HAP-1 (cell line): Measurements from ENCODE around the gene EPGN.

Experiments used
- DNase-seq, 2 experiments: peaks; one replicate each; pipeline ENCODE4 v3.0.0-alpha.2; 2016 to 2020; ENCODE audit warnings: low spot score in 2 of 2
- H3K27me3 ChIP-seq: fragments of 250-450 bp; sonication (Bioruptor Pico); 2 replicates; pipeline ENCODE4 v1.5.1; 2020; ENCODE audit warnings: low read depth, mild to moderate bottlenecking, moderate library complexity
- H3K36me3 ChIP-seq: fragments of 250-450 bp; sonication (Bioruptor Pico); replicated peaks from 2 replicates; pipeline ENCODE4 v1.5.1; 2020; ENCODE audit warnings: mild to moderate bottlenecking
- H3K4me1 ChIP-seq: fragments of 250-450 bp; sonication (Bioruptor Pico); 2 replicates; pipeline ENCODE4 v1.5.1; 2020; ENCODE audit warnings: mild to moderate bottlenecking
- H3K4me3 ChIP-seq: fragments of 250-450 bp; sonication (Bioruptor Pico); 2 replicates; pipeline ENCODE4 v1.5.1; 2020; ENCODE audit warnings: mild to moderate bottlenecking, moderate library complexity
- H3K9me3 ChIP-seq: fragments of 250-450 bp; sonication (Bioruptor Pico); 2 replicates; pipeline ENCODE4 v1.5.1; 2020; ENCODE audit warnings: mild to moderate bottlenecking, moderate library complexity
- in situ Hi-C: fragments of 300-500 bp; cut with MboI; formaldehyde crosslinking; loops from 3 replicates; pipeline ENCODE4 v1.14.3; 2020; ENCODE audit warnings: low sequenced_read_pairs, inconsistent platforms, mixed read lengths

EPGN gene

DNA sequence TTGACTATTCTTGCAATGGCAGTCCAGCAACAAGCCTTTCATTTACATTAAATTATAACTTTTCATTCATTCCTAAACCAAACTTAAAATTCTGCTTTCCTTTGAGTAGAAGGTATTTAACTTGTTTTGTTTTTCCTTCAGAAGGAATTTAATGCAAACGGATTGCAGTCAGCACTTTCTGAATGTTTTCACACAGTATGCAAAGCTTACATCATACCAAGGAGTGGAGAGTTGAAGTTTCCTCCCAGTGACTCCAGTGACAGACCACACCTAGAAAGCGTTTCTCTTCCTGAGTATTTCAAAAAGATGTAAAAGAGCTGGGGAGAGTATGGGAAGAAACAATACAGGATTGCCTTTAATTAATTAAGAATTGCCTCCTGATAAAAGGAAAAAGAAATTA is 8.1 kb downstream of the EPGN start:
- no peak for DNase-seq
- H3K4me1 ChIP-seq = no peaks in the 10 kb centered on the region
- H3K9me3 ChIP-seq = no peaks in the 10 kb centered on the region
- peaks cover 12% of the 10 kb centered on the region for H3K27me3 ChIP-seq
- no peaks in the 10 kb centered on the region for H3K36me3 ChIP-seq
- no peak overlapping the region for H3K4me3 ChIP-seq
- in situ Hi-C loops = loop anchor here (25.0 kb wide), 1 partner anchor 346 kb away; no protein-coding TSS in a partner anchor

DNA sequence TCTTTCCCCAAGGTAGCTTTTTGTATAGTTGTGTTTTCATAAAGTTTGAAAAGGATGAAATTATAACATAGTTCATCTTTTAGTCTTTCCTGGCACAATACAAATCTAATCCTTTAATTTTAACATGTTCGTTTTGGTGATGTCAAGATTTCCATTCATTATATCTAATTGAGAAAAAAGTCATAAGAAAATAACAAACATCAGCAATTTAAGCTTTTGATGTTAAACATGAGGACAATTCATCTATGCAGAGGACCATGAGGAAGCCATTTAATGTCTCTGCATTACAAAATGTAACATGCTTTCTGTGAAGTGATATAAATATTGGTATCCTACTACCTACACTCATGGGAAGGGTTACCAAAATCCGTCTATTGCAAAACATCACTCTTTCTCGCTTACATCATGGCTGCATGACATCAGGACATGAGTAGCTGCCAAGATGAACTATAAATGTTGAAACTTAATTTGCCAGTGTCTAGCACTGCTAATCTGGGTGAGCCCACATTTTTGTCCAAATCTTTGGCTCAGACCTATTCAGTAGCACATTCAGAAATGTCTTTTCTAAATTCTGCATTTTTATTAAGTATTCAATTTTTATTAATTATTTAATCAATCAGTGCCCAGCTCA is 9.5 kb downstream of the EPGN start:
- H3K36me3 ChIP-seq = no peaks in the 10 kb centered on the region
- in situ Hi-C loops = loop anchor here (25.0 kb wide), 1 partner anchor 345 kb away; no protein-coding TSS in a partner anchor
- peaks cover 16% of the 10 kb centered on the region for H3K27me3 ChIP-seq
- no peak for DNase-seq
- H3K4me3 ChIP-seq = no peak overlapping the region
- no peaks in the 10 kb centered on the region for H3K4me1 ChIP-seq
- H3K9me3 ChIP-seq = no peaks in the 10 kb centered on the region

DNA sequence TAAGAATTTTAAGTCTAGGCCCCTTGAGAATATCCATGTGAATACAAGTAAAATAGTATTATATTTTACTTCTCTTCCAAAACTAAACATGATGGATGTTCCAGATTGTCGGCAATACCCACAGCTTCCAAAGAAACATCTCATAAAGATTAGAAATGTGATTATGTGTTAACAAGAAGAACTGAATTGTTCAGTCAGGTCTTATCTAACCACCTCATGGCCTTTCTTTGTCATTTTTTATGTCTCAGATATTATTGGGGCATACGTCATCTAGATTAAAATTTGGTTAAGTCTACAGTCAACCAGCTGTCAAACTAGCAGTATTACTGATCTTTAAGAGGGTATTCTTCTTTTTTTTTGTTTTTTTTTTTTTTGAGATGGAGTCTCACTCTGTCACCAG is 10.0 kb downstream of the EPGN start:
- Histone ChIP-seq H3K9me3 (no peaks in the 10 kb centered on the region), H3K36me3 (no peaks in the 10 kb centered on the region), H3K27me3 (peaks cover 17% of the 10 kb centered on the region), H3K4me1 (no peaks in the 10 kb centered on the region), H3K4me3 (no peak overlapping the region)
- no peak for DNase-seq
- in situ Hi-C loops = loop anchor here (25.0 kb wide), 1 partner anchor 344 kb away; no protein-coding TSS in a partner anchor

DNA sequence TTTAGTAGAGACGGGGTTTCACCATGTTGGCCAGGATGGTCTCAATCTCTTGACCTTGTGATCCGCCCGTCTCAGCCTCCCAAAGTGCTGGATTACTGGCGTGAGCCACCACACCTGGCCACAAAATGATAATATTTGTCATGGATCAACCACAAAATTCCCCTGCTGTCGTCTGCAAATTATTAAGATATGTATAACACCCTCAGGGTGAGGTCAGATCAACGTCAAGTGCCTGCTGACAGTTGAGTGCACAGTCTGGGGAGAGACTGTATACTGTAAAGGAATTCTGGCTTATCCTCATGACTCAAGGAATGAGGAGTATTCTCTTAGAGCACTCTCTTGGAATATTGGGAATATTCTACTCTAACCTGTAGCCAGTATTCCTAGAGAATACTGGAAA is 11.2 kb downstream of the EPGN start:
- in situ Hi-C loops = loop anchor here (25.0 kb wide), 1 partner anchor 343 kb away; no protein-coding TSS in a partner anchor
- peaks cover 17% of the 10 kb centered on the region for H3K27me3 ChIP-seq
- no peaks in the 10 kb centered on the region for H3K36me3 ChIP-seq
- no peak overlapping the region for H3K4me3 ChIP-seq
- DNase-seq = no peak
- no peaks in the 10 kb centered on the region for H3K4me1 ChIP-seq
- no peaks in the 10 kb centered on the region for H3K9me3 ChIP-seq

DNA sequence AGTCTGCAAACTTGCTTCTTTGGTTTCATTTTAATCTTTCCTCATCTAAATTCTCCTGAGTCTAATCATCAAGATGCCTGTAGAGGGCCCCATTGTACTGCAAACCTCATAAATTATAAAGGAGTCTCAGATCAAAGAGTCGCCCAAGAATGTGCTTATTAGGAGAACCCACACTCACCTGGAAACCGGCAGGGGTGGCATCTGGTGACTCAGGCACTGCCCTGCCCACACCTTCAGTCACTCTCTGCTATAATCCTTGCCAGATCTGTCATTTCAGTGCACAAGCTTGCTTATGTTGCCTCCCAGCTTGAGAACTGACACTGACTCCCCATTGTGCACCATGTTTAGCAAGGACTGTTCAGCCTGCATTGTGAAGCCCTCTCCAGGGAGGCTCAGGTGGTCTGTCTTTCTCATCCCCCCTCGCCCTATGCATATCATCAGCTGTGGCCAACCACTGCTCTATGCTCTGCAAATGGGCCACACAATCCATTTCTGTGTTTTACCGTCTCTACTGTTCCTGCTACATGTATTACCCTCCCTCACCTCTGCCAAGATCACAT is 12.4 kb downstream of the EPGN start:
- in situ Hi-C loops = loop anchor here (25.0 kb wide), 1 partner anchor 342 kb away; no protein-coding TSS in a partner anchor
- H3K4me3 ChIP-seq = no peak overlapping the region

DNA sequence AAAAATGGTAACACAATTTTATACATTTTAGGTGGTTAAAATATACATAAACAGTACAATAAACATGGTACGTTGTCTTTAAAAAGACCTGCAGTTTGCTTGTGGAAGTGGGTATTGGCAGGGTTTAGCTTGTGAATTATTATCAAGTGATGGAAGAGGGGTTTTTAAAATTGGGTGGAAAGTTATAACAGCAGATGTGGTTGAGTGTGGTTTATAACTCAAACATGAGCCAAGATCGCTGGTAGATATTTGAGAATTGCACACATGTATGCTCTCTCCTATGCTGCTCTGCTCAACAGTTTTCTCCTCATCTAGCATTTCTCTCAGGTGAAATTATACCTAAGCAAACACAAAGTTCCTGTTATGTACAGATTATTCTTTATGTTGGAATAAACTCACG is 14.0 kb downstream of the EPGN start:
- DNase-seq = no peak
- Histone ChIP-seq H3K36me3 (no peaks in the 10 kb centered on the region), H3K9me3 (no peaks in the 10 kb centered on the region), H3K4me1 (no peaks in the 10 kb centered on the region), H3K27me3 (peaks cover 23% of the 10 kb centered on the region), H3K4me3 (no peak overlapping the region)
- in situ Hi-C loops = loop anchor here (25.0 kb wide), 1 partner anchor 340 kb away; no protein-coding TSS in a partner anchor

More for the DNA sequence above, 12.4 kb downstream of the EPGN start:
- H3K9me3 ChIP-seq = no peaks in the 10 kb centered on the region
- no peaks in the 10 kb centered on the region for H3K4me1 ChIP-seq
- no peaks in the 10 kb centered on the region for H3K36me3 ChIP-seq
- peaks cover 22% of the 10 kb centered on the region for H3K27me3 ChIP-seq
- DNase-seq = peak; percentile 12 to 41

DNA sequence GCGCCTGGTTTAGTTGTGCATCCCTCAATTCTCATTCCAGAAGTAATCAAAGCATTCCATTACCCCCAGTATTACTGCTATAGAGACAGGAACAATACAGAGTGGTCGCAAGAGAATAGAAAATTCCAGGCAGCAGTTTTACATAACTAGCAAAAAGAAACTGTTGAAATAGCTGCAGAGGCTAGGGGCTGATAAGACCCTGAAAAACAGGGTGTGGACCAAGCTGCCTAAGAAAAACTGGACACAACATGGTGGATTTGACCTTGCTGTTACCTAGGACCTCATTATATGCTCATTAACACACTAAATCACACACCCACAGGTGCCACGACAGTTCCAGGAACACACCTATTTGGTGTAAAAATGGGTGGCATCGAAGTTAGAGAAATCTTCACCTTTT is 15.4 kb downstream of the EPGN start:
- in situ Hi-C loops = loop anchor here (25.0 kb wide), 1 partner anchor 339 kb away; no protein-coding TSS in a partner anchor
- H3K4me1 ChIP-seq = no peaks in the 10 kb centered on the region

DNA sequence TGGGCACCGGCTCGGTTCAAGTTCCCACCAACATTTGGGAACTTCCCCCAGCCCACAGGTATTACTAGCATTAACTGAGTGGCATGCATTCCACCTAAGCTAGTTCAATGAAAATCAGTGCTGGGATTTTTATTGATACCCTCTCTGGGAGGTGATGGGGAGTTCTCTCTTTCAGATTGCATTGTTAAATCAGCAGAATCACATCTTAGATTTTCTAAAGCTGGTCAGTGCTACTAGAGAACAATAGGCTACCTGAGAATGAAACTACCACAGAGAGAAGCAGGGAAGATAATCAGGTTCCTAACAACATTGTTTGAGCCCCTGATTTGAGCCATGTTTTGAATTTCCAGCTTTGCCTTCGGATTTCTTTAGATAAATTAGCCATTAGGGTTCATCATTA is 16.0 kb downstream of the EPGN start:
- peaks cover 21% of the 10 kb centered on the region for H3K27me3 ChIP-seq
- H3K36me3 ChIP-seq = no peaks in the 10 kb centered on the region
- no peak for DNase-seq
- in situ Hi-C loops = loop anchor here (25.0 kb wide), 1 partner anchor 338 kb away; no protein-coding TSS in a partner anchor
- no peaks in the 10 kb centered on the region for H3K4me1 ChIP-seq
- no peak overlapping the region for H3K4me3 ChIP-seq
- H3K9me3 ChIP-seq = no peaks in the 10 kb centered on the region

More for the DNA sequence above, 15.4 kb downstream of the EPGN start:
- Histone ChIP-seq H3K9me3 (no peaks in the 10 kb centered on the region), H3K27me3 (peaks cover 21% of the 10 kb centered on the region), H3K4me3 (no peak overlapping the region), H3K36me3 (no peaks in the 10 kb centered on the region)
- no peak for DNase-seq

DNA sequence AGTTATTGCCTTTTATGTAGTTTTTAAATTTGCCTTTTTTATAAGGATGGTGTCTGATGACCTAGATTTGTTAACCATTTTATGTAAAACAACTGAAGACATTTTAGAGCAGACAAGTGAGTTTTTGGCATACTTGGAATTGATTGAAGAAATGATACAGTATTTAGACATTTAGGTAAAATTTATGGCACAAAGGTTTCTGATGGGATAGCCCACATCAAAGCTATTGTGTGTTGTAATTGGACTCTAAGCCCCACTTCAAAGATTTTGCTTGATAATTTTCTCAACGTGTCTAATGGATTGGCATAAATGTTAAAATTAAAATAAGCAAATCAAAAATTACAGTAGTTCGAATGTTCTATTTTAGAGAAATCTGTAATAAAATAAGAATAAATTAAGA is 17.6 kb downstream of the EPGN start:
- Histone ChIP-seq H3K9me3 (no peaks in the 10 kb centered on the region), H3K4me1 (no peaks in the 10 kb centered on the region), H3K36me3 (no peaks in the 10 kb centered on the region), H3K4me3 (no peak overlapping the region), H3K27me3 (peaks cover 20% of the 10 kb centered on the region)
- DNase-seq = no peak
- in situ Hi-C loops = no loop called here

DNA sequence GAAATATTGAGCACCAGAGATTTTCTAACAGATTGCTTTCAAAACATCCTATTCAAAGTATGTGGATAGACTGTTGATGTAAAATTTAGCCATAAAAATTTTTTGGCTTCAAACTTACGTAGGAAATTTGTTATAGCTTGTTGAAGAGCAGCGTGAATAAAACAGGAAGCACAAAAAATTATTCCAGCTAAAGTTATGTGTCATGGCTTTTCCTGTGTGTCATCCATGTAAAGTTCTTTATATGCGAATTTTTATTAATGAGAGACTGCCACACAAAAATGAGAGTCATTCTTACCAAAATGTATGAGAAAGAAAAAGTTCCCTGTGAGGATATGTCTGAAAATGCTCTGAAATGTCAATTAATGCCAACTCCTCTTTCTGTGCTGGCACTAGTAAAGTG is 19.5 kb downstream of the EPGN start:
- Histone ChIP-seq H3K4me1 (no peaks in the 10 kb centered on the region), H3K9me3 (no peaks in the 10 kb centered on the region), H3K4me3 (no peak overlapping the region), H3K36me3 (no peaks in the 10 kb centered on the region), H3K27me3 (peaks cover 11% of the 10 kb centered on the region)
- DNase-seq = no peak
- in situ Hi-C loops = no loop called here

DNA sequence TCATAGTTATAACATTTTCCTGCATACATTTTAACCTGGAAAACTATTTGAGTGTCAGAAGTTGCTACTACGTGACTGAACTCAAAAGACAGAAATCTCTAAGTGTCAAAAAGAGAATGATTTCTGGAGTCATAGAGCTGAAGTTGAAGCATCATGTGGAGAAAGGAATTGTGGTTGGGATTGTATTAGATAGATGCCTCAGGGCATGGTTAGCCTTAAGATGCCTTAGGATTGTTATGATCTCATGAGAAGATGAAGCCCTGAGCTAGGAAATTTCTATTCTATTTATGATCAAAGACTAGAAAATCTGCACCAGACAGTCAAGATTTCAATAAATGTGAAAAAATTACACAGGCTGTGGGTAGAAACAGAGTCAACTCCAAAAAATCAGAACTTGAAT is 20.2 kb downstream of the EPGN start:
- in situ Hi-C loops = no loop called here
- no peak for DNase-seq
- Histone ChIP-seq H3K9me3 (no peaks in the 10 kb centered on the region), H3K4me1 (no peaks in the 10 kb centered on the region), H3K36me3 (no peaks in the 10 kb centered on the region), H3K27me3 (peaks cover 11% of the 10 kb centered on the region), H3K4me3 (no peak overlapping the region)

DNA sequence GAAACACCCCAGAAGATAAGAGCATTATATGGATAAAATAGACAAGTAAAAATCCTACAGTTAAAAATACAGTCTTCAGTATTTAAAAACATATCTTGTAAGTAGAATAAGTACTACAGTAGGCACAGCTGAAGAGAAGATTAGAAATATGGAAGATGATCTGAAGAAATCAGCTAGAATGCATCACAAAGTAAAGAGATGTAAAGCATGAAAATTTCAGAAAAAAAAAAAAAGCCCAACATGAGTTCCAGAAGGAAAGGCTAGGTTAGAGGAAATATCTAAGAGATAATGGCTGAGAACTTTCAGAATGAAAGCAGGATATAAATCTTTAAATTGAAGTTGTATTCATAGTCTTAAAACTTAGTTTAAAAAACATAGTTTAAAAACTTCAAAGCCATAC is 21.0 kb downstream of the EPGN start:
- Histone ChIP-seq H3K27me3 (peaks cover 11% of the 10 kb centered on the region), H3K4me1 (no peaks in the 10 kb centered on the region), H3K4me3 (no peak overlapping the region), H3K9me3 (no peaks in the 10 kb centered on the region), H3K36me3 (no peaks in the 10 kb centered on the region)
- in situ Hi-C loops = no loop called here
- no peak for DNase-seq

DNA sequence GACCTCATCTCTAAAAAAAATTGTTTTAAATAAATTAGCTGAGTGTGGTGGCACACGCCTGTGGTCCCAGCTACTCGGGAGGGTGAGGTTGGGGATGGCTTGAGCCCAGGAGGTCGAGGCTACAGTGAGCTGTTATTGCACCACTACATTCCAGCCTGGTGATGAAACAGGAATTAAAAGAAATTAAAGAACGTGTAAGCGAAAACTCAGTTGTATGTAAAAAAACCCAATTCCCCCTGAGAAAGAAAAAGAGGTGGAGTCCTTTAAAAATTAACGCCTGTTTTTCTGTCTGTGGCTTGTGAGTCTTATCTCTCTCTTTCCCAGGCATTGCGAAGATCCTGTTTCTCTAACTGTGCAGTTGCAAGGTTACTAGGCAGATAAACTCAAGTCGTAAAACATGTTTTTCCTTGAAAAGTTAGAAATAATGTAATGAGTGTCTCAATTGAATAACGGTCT is 22.1 kb downstream of the EPGN start:
- Histone ChIP-seq H3K4me3 (no peak overlapping the region), H3K27me3 (peaks cover 8% of the 10 kb centered on the region), H3K9me3 (no peaks in the 10 kb centered on the region), H3K4me1 (no peaks in the 10 kb centered on the region), H3K36me3 (no peaks in the 10 kb centered on the region)
- DNase-seq = no peak
- in situ Hi-C loops = no loop called here

DNA sequence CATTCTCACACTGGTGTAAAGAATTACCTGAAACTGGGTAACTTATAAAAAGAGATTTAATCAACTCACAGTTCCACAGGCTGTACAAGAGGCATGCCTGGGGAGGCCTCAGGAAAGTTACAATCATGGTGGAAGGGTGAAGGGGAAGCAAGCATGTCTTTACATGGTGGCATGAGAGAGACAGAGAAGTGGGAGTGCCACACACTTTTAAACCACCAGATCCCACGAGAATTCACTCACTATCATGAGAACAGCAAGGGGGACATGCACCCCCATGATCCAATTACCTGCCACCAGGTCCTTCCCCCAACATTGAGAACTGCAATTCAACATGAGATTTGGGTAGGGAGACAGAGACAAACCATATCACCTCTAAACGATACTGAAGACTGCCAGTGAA is 23.0 kb downstream of the EPGN start:
- no peaks in the 10 kb centered on the region for H3K9me3 ChIP-seq
- no peaks in the 10 kb centered on the region for H3K36me3 ChIP-seq
- no peaks in the 10 kb centered on the region for H3K4me1 ChIP-seq
- no peak overlapping the region for H3K4me3 ChIP-seq
- in situ Hi-C loops = no loop called here
- peaks cover 5% of the 10 kb centered on the region for H3K27me3 ChIP-seq
- no peak for DNase-seq
